Body of pancreas (tissue), 4 donors: ENCODE measurements around the gene CST11.

Experiments used
- POLR2A ChIP-seq, 3 donors: fragments of 450-650 bp; IDR thresholded peaks; one replicate each; pipeline ENCODE4 v1.6.1; 2016; ENCODE audit warnings: antibody characterized with exemption in 3 of 3, mild to moderate bottlenecking in 2 of 3
- TF ChIP-seq, protein P1 (sequence below), 7 experiments: fragments of 450-650 bp in 4 of 7; fragments of 200-600 bp in 3 of 7; sonication (generic) in 3 of 7; IDR thresholded peaks; one replicate each; pipeline ENCODE4 v1.5.1; 2016 to 2019; ENCODE audit warnings: antibody characterized with exemption in 7 of 7

- TF ChIP-seq, protein P1, sequence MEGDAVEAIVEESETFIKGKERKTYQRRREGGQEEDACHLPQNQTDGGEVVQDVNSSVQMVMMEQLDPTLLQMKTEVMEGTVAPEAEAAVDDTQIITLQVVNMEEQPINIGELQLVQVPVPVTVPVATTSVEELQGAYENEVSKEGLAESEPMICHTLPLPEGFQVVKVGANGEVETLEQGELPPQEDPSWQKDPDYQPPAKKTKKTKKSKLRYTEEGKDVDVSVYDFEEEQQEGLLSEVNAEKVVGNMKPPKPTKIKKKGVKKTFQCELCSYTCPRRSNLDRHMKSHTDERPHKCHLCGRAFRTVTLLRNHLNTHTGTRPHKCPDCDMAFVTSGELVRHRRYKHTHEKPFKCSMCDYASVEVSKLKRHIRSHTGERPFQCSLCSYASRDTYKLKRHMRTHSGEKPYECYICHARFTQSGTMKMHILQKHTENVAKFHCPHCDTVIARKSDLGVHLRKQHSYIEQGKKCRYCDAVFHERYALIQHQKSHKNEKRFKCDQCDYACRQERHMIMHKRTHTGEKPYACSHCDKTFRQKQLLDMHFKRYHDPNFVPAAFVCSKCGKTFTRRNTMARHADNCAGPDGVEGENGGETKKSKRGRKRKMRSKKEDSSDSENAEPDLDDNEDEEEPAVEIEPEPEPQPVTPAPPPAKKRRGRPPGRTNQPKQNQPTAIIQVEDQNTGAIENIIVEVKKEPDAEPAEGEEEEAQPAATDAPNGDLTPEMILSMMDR (IDR thresholded peaks at IDR 0.05) = no peak
- TF ChIP-seq POLR2A (IDR thresholded peaks at IDR 0.05) = no peak
Observed at GRCh38 chr20:23453549-23454543, 1.2 kb upstream of the CST11 start.
